Measurements from ENCODE around the gene FADS2.

Gene FADS2

DNA sequence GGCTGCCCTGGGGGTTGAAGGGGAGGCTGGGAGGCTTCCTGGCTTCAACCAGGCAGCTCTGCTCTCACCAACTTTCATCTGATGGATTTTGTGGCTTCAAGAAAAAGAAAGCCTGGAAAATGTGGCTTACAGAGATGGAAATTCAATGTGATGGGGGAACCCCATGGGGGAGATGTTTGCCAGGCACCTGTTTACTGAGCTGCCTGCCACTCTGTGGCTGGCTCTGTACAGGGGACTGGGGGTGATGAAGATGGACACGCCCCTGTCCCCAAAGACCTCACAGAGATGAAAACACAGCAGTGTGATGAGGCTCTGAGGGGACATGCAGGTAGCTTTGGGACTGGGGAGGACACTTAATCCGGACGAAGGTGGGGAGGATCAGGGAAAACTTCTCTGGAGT, 45.8 kb upstream of the FADS2 start:
- TF ChIP-seq, protein P1, sequence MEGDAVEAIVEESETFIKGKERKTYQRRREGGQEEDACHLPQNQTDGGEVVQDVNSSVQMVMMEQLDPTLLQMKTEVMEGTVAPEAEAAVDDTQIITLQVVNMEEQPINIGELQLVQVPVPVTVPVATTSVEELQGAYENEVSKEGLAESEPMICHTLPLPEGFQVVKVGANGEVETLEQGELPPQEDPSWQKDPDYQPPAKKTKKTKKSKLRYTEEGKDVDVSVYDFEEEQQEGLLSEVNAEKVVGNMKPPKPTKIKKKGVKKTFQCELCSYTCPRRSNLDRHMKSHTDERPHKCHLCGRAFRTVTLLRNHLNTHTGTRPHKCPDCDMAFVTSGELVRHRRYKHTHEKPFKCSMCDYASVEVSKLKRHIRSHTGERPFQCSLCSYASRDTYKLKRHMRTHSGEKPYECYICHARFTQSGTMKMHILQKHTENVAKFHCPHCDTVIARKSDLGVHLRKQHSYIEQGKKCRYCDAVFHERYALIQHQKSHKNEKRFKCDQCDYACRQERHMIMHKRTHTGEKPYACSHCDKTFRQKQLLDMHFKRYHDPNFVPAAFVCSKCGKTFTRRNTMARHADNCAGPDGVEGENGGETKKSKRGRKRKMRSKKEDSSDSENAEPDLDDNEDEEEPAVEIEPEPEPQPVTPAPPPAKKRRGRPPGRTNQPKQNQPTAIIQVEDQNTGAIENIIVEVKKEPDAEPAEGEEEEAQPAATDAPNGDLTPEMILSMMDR (conservative IDR thresholded peaks at IDR 0.05; ENCODE audit: control insufficient read depth, insufficient read depth, low read depth, low read length): no peak
- H3K4me3 ChIP-seq (ENCODE audit: control insufficient read depth, low read depth, low read length): no peak overlapping the region
- no peak for DNase-seq (ENCODE audit: low read depth)

DNA sequence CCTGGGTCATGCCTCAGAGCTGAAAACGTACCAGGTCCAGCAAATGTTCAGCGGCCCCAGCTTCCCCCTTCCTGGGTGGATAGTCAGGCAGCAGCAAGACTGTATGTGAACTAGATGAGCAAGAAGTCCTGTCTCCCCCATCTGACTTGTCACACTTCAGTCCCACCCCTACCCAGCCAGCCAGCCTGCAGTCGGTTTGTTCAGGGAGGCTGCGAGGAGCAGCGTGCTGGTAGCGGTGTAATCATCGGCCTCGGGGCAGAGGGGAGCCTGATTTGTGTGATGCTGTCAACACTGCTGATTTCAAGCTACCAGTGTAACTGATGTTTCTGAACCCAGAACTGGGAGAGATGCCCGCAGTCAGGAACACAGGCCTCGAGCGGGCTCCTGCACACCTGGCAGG, 45.3 kb upstream of the FADS2 start:
- TF ChIP-seq, protein P1 (conservative IDR thresholded peaks at IDR 0.05; ENCODE audit: control insufficient read depth, insufficient read depth, low read depth, low read length): no peak
- DNase-seq (ENCODE audit: low read depth): no peak
- H3K4me3 ChIP-seq (ENCODE audit: control insufficient read depth, low read depth, low read length): no peak overlapping the region

DNA sequence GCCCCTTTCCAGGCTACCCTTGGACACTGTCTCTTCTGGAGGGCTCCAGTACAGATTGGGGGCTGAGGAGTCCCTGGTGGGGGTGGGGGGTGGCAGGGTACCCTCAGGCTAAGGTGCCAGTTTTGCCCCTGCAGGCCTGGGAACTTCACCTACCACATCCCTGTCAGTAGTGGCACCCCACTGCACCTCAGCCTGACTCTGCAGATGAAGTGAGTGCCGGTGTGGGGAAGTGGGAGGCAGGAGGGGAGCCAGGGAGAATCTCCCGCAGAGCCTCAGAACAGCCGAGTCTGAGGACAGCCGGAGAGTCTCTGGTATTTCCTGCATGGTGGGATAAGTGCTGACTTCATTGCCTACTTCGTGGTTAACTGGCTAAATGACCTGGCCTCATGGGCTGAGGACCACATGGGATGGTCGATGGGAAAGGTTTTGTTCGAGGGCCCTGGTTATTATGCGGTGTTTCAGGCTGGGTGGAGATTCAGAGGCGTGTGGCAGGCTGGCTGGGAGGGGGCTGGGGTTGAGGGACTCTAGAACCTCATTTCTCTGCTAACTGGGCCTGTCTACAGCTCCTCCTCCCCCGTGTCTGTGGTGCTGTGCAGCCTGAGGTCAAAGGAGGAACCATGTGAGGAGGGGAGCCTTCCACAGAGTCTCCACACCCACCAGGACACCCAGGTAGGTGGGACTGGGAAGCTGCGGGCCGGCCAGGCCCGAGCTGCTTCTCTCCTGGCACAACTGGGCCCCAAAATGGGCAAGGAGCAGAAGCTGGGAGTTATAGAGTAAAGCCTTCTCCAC, 44.2 kb upstream of the FADS2 start:
- TF ChIP-seq, protein P1 (conservative IDR thresholded peaks at IDR 0.05; ENCODE audit: control insufficient read depth, insufficient read depth, low read depth, low read length): no peak
- DNase-seq (ENCODE audit: low read depth): peak; percentile 27
- H3K4me3 ChIP-seq (ENCODE audit: control insufficient read depth, low read depth, low read length): no peak overlapping the region

DNA sequence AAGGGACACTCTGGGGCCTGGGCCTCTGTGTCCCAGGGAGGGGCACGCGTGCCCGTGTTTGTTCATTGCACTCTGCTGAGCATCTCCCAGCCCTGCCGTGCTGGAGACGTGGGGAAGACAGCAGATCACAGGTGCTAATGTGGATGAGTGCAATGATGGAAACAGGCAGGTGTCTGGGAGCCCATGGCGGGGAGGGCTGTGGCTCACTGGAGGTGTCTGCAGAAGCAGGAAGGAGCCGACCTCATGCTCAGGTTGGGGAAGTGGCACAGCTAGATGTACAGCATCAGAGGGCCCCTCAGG, 43.6 kb upstream of the FADS2 start:
- H3K4me3 ChIP-seq (ENCODE audit: control insufficient read depth, low read depth, low read length): no peak overlapping the region
- TF ChIP-seq, protein P1 (conservative IDR thresholded peaks at IDR 0.05; ENCODE audit: control insufficient read depth, insufficient read depth, low read depth, low read length): no peak
- DNase-seq (ENCODE audit: low read depth): no peak

DNA sequence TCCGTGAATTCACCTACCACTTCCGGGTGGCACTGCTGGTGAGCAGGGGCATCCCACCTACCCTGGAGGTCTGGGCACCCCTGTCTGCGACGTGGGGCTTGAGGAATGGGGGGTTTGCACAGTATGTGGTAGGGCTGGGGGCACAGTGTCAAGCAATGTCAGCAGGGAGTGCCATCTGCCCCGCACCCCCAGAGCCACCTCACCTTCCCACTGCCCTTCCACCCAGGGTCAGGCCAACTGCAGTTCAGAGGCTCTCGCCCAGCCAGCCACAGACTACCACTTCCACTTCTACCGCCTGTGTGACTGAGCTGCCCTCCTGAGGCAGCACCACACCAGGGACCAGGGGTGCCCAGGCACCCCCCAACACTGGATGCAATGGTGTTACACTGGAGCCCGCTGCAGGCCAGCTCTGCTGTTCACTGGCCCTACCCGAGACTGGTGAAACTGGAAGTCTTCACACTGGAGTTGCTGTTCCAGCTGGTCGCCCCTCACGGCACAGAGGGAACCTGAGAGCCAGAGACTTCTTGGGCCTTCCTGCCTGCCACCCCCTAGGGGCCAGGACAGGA, 42.2 kb upstream of the FADS2 start:
- no peak for DNase-seq (ENCODE audit: low read depth)

DNA sequence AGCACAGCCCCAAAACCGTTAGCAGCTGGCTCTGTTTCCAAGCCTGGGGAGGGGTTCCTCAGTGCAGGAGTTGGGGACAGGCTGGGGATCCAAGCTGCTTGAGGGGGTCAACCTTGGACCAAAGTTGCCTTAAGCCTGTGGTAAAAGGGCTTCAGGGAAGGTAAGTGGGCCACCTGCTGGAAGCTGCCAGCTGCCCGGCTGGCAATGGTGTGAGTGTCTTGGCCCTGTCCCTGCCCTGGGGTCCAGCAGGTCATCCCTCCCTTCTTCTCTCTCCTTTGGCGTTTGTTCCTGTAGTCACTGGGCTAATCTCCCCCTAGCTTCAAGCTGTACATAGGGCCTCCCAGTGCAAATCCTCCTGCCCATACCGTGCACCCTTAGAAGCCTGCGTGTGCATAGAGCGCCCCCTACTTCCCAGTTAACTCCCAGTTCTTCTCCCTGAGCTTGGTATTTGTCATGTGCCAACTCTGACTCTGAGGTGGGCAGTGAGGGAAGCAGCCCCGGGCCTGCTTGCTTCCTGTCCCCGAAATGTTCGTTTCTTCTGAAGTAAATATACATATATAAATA, 40.1 kb upstream of the FADS2 start:
- H3K4me3 ChIP-seq (ENCODE audit: control insufficient read depth, low read depth, low read length): no peak overlapping the region
- DNase-seq (ENCODE audit: low read depth): peak; percentile 58
- TF ChIP-seq, protein P1 (conservative IDR thresholded peaks at IDR 0.05; ENCODE audit: control insufficient read depth, insufficient read depth, low read depth, low read length): peak; percentile 59

More for the DNA sequence above, 42.2 kb upstream of the FADS2 start:
- TF ChIP-seq, protein P1 (conservative IDR thresholded peaks at IDR 0.05; ENCODE audit: control insufficient read depth, insufficient read depth, low read depth, low read length): no peak
- no peak overlapping the region for H3K4me3 ChIP-seq (ENCODE audit: control insufficient read depth, low read depth, low read length)

All from fibroblast of mammary gland (primary cell).